Transverse colon (tissue), 4 donors: ENCODE measurements around the gene SARDH. TPM values are rescaled to one million over a fixed set of nuclear protein-coding genes. Genes with fewer than 3 reads are reported as not detected.
"Not testable (repeated sequence)": the region's sequence is repeated elsewhere in the genome, so short reads cannot be mapped to it uniquely, and the experiment has no call there.

Experiments used
- DNase-seq: peaks from one replicate; pipeline ENCODE4 v3.0.0-alpha.2; 2019
- H3K27ac ChIP-seq, 4 donors: fragments of 200-600 bp; sonication (generic); 2 replicates each; pipeline ENCODE4 v1.5.1; 2016 to 2018; ENCODE audit warnings: inconsistent platforms in 4 of 4
- H3K27me3 ChIP-seq: fragments of 200-600 bp; sonication (generic); 2 replicates; pipeline ENCODE4 v1.5.1; 2017; ENCODE audit warnings: inconsistent platforms
- H3K36me3 ChIP-seq, 4 donors: fragments of 200-600 bp; sonication (generic); 2 replicates each; pipeline ENCODE4 v1.5.1; 2017 to 2019; ENCODE audit warnings: inconsistent platforms in 4 of 4
- H3K4me1 ChIP-seq, 4 donors: fragments of 200-600 bp; sonication (generic); 2 replicates each; pipeline ENCODE4 v1.5.1; 2017 to 2020; ENCODE audit warnings: inconsistent platforms in 4 of 4
- H3K4me3 ChIP-seq, 4 donors: fragments of 200-600 bp; sonication (generic); 1 replicate in 1 of 4; 2 replicates in 3 of 4; pipeline versions ENCODE4 v1.5.1 to v1.6.1; 2017 to 2019; ENCODE audit warnings: inconsistent platforms in 4 of 4
- H3K9me3 ChIP-seq, 2 donors: fragments of 200-600 bp; sonication (generic); 2 replicates each; pipeline ENCODE4 v1.5.1; 2017 to 2019; ENCODE audit warnings: inconsistent platforms in 2 of 2
- CTCF ChIP-seq, 5 experiments: fragments of 200-600 bp in 3 of 5; fragments of 450-650 bp in 2 of 5; sonication (generic) in 3 of 5; IDR thresholded peaks; 1 replicate in 2 of 5; 2 replicates in 3 of 5; pipeline ENCODE4 v1.5.1; 2016 to 2017; ENCODE audit warnings: antibody characterized with exemption in 5 of 5, inconsistent platforms in 3 of 5, mild to moderate bottlenecking in 2 of 5, moderate library complexity in 1 of 5
- EP300 ChIP-seq: sonication (generic); formaldehyde crosslinking; IDR thresholded peaks from one replicate; pipeline ENCODE4 v1.6.1; 2017; ENCODE audit warnings: antibody characterized with exemption, low read depth
- POLR2A ChIP-seq: fragments of 450-650 bp; IDR thresholded peaks from one replicate; pipeline ENCODE4 v1.6.1; 2016; ENCODE audit warnings: antibody characterized with exemption, mild to moderate bottlenecking, moderate library complexity
- POLR2AphosphoS5 ChIP-seq, 3 donors: sonication (generic); formaldehyde crosslinking; IDR thresholded peaks; one replicate each; pipeline ENCODE4 v1.6.1; 2016; ENCODE audit warnings: antibody characterized with exemption in 3 of 3
- WGBS, 2 donors: methylation state at CpG; one replicate each; pipeline ENCODE4 v1.1.5; 2018; ENCODE audit warnings: low coverage in 1 of 2; 5-methylcytosine and 5-hydroxymethylcytosine counted together
- in situ Hi-C, 4 donors: fragments of 200-750 bp; cut with MboI; loops; one replicate each; pipeline versions ENCODE4 v1.15.0 to v1.15.1; 2017; ENCODE audit warnings: low sequenced_read_pairs in 3 of 4, low pct_ligation_motif_present in 1 of 4, low pct_unique_long_range_greater_than_20kb in 1 of 4
- intact Hi-C: fragments of 100-400 bp; cut with DNase I; formaldehyde crosslinking; loops from one replicate; pipeline ENCODE4 v1.15.1; 2023; ENCODE audit warnings: low total_unique reads
- total RNA-seq, 4 donors: library from RNA; depleted of rRNA; stranded (reverse); fragments of >200 nt; gene quantifications; one replicate each; pipeline ENCODE4 v1.1.0, GENCODE V29; 2016

The SARDH gene
- total RNA-seq, 4 donors from 2014 or later, result 0.68 to 1.1 (median 0.95) TPM; not detected in 1

GRCh38 chr9:133750982-133751649, 13.0 kb upstream of the SARDH start:
- WGBS, 2 donors, result 72 to 100% methylated on average over 1 to 6 of the region's 9 CpGs

GRCh38 chr9:133747309-133747708, 9.2 kb upstream of the SARDH start:
- TF ChIP-seq EP300 (no peak), POLR2A (no peak), POLR2AphosphoS5 (IDR thresholded peaks at IDR 0.05) (no peak), CTCF (IDR thresholded peaks at IDR 0.05) (no peak)
- Histone ChIP-seq H3K27me3 (peaks cover 64% of the 10 kb centered on the region), H3K4me3 (no peak overlapping the region), H3K36me3 (no peaks in the 10 kb centered on the region), H3K9me3 (no peaks in the 10 kb centered on the region), H3K4me1 (no peaks in the 10 kb centered on the region), H3K27ac (no peak overlapping the region)
- intact Hi-C loops, result no loop called here
- in situ Hi-C loops, result no loop called here
- no peak for DNase-seq

More at GRCh38 chr9:133750982-133751649, 13.0 kb upstream of the SARDH start:
- TF ChIP-seq EP300, result no peak
- no peak for TF ChIP-seq POLR2A
- TF ChIP-seq CTCF (IDR thresholded peaks at IDR 0.05), result no peak
- TF ChIP-seq POLR2AphosphoS5 (IDR thresholded peaks at IDR 0.05), result no peak
- in situ Hi-C loops, result no loop called here
- Histone ChIP-seq H3K9me3 (no peaks in the 10 kb centered on the region), H3K27me3 (peaks cover 62% of the 10 kb centered on the region), H3K36me3 (no peaks in the 10 kb centered on the region), H3K27ac (no peak overlapping the region), H3K4me3 (no peak overlapping the region), H3K4me1 (no peaks in the 10 kb centered on the region)
- intact Hi-C loops, result no loop called here
- DNase-seq, result no peak

GRCh38 chr9:133744528-133744927, 6.4 kb upstream of the SARDH start:
- H3K9me3 ChIP-seq, H3K4me3 ChIP-seq, in situ Hi-C loops, intact Hi-C loops, H3K4me1 ChIP-seq, DNase-seq, H3K27ac ChIP-seq, H3K36me3 ChIP-seq: not testable (repeated sequence)
- peaks cover 36% of the 10 kb centered on the region for H3K27me3 ChIP-seq
- WGBS, 2 donors, result 86 to 89% methylated on average over 2 to 23 of the region's 31 CpGs

GRCh38 chr9:133742849-133743444, 4.8 kb upstream of the SARDH start:
- peak; percentile 81 to 99 (median 99) for TF ChIP-seq CTCF (IDR thresholded peaks at IDR 0.05)
- no peak for TF ChIP-seq POLR2AphosphoS5 (IDR thresholded peaks at IDR 0.05)
- Histone ChIP-seq H3K27me3 (peaks cover 26% of the 10 kb centered on the region), H3K4me1 (peaks cover 0 to 7% (median 6%) of the 10 kb centered on the region in 4 donors), H3K4me3 (no peak overlapping the region), H3K27ac (no peak overlapping the region), H3K36me3 (no peaks in the 10 kb centered on the region), H3K9me3 (no peaks in the 10 kb centered on the region)
- intact Hi-C loops (no loop called here), in situ Hi-C loops (no loop called here)
- 12 to 40% methylated on average over 1 to 8 of the region's 8 CpGs for WGBS, 2 donors
- peak; percentile 74 for DNase-seq
